Measurements from ENCODE around the gene UBA1. TPM values are rescaled to one million over a fixed set of nuclear protein-coding genes. Genes with fewer than 3 reads are reported as not detected.

The UBA1 gene
- total RNA-seq, 4 donors from 2014 or later = 145 to 182 (median 163) TPM

DNA sequence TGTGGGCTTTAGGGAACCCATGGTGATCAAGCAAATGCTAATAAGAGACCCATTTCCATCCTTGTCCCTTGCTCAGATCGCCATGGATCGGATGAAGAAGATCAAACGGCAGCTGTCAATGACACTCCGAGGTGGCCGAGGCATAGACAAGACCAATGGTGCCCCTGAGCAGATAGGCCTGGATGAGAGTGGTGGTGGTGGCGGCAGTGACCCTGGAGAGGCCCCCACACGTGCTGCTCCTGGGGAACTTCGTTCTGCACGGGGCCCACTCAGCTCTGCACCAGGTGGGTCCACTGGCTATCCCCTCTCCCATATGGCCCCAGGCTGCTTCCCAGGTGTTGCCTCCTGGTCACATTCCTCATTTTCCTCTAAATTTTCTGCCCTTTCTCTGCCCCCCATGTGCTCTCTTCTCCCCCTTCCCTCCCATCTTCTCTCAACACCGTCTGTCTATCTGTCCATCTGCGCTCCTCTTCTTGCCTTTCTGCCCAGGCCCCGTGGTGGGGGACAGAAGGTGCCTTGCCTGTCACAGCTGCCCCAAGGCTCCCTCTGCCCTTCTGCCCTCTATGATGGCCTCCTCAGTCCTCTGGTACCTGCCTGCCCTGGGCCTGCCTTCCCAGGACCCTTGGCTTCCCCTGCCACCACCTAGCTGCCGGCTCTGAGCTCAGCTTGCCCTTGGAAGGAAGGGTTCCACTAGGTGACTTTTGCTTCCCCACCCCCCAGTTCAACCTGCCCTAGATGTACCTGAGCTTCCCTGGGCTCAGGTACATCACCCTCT is 30.0 kb downstream of the UBA1 start:
- no peak overlapping the region for H3K27ac ChIP-seq
- no peak for DNase-seq
- TF ChIP-seq POLR2A (IDR thresholded peaks at IDR 0.05) = no peak
- TF ChIP-seq EP300 (IDR thresholded peaks at IDR 0.05; ENCODE audit: low read depth) = no peak
- TF ChIP-seq, protein P1, sequence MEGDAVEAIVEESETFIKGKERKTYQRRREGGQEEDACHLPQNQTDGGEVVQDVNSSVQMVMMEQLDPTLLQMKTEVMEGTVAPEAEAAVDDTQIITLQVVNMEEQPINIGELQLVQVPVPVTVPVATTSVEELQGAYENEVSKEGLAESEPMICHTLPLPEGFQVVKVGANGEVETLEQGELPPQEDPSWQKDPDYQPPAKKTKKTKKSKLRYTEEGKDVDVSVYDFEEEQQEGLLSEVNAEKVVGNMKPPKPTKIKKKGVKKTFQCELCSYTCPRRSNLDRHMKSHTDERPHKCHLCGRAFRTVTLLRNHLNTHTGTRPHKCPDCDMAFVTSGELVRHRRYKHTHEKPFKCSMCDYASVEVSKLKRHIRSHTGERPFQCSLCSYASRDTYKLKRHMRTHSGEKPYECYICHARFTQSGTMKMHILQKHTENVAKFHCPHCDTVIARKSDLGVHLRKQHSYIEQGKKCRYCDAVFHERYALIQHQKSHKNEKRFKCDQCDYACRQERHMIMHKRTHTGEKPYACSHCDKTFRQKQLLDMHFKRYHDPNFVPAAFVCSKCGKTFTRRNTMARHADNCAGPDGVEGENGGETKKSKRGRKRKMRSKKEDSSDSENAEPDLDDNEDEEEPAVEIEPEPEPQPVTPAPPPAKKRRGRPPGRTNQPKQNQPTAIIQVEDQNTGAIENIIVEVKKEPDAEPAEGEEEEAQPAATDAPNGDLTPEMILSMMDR (IDR thresholded peaks at IDR 0.05) = no peak
- TF ChIP-seq POLR2AphosphoS5 (IDR thresholded peaks at IDR 0.05) = no peak
- in situ Hi-C loops (cut with MboI; ENCODE audit: low pct_ligation_motif_present in 1 of 4, low pct_unique_long_range_greater_than_20kb in 1 of 4, low sequenced_read_pairs in 3 of 4) = loop anchor here in 1 of 4 donors (25.0 kb wide), 1 partner anchor 314 kb away; no protein-coding TSS in a partner anchor
- H3K27me3 ChIP-seq = no peaks in the 10 kb centered on the region
- 94% methylated on average over 13 of the region's 13 CpGs; no CpG with 5 or more reads in 1 of the 2 donors for WGBS, 2 donors (ENCODE audit: low coverage in 1 of 2)
- H3K9me3 ChIP-seq = no peaks in the 10 kb centered on the region
- intact Hi-C loops (cut with DNase I; ENCODE audit: low total_unique reads) = no loop called here
- peaks cover 0 to 14% (median 0%) of the 10 kb centered on the region in 4 donors for H3K36me3 ChIP-seq
- H3K4me3 ChIP-seq = no peak overlapping the region
- H3K4me1 ChIP-seq = peaks cover 0 to 20% (median 9%) of the 10 kb centered on the region in 4 donors

DNA sequence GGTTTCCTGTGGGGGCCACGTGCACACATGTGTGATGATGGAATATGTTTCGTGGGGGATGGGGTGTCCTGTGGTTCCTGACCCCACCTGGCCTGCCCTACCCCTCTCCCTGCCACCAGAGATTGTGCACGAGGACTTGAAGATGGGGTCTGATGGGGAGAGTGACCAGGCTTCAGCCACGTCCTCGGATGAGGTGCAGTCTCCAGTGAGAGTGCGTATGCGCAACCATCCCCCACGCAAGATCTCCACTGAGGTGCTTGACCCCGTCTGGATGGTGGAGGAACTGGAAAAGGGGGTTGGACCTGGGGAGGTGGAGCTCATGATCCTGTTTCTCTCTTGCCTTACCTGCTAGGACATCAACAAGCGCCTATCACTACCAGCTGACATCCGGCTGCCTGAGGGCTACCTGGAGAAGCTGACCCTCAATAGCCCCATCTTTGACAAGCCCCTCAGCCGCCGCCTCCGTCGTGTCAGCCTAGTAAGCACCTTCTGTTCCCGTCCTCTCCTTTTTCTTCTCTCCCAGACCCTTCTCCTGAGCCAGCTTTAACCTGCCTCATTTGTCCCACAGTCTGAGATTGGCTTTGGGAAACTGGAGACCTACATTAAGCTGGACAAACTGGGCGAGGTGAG is 30.8 kb downstream of the UBA1 start:
- in situ Hi-C loops (cut with MboI; ENCODE audit: low pct_ligation_motif_present in 1 of 4, low pct_unique_long_range_greater_than_20kb in 1 of 4, low sequenced_read_pairs in 3 of 4) (loop anchor here in 1 of 4 donors (25.0 kb wide), 1 partner anchor 313 kb away; no protein-coding TSS in a partner anchor), intact Hi-C loops (cut with DNase I; ENCODE audit: low total_unique reads) (no loop called here)
- TF ChIP-seq, protein P1 (IDR thresholded peaks at IDR 0.05) = no peak
- TF ChIP-seq POLR2A (IDR thresholded peaks at IDR 0.05) = no peak
- TF ChIP-seq POLR2AphosphoS5 (IDR thresholded peaks at IDR 0.05) = no peak
- no peak for TF ChIP-seq EP300 (IDR thresholded peaks at IDR 0.05; ENCODE audit: low read depth)
- Histone ChIP-seq H3K4me1 (peaks cover 0 to 16% (median 9%) of the 10 kb centered on the region in 4 donors), H3K9me3 (no peaks in the 10 kb centered on the region), H3K4me3 (no peak overlapping the region), H3K27ac (no peak overlapping the region), H3K27me3 (no peaks in the 10 kb centered on the region), H3K36me3 (peaks cover 0 to 14% (median 0%) of the 10 kb centered on the region in 4 donors)
- no peak for DNase-seq
- 93% methylated on average over 17 of the region's 17 CpGs; no CpG with 5 or more reads in 1 of the 2 donors for WGBS, 2 donors (ENCODE audit: low coverage in 1 of 2)

DNA sequence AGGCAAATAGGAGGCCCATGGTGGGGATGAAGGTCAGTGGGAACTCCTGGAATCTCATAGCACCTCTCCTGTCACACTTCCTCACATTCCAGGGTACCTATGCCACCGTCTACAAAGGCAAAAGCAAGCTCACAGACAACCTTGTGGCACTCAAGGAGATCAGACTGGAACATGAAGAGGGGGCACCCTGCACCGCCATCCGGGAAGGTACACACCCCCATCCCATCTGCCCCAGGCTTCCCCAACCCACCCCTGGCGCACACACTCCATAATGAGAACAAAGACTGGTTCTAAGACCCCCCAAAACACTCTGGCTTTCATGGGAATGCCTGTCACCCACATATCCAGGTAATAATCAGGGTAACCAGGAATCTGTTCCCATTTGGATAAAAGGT is 31.3 kb downstream of the UBA1 start:
- Histone ChIP-seq H3K27me3 (no peaks in the 10 kb centered on the region), H3K36me3 (peaks cover 0 to 14% (median 0%) of the 10 kb centered on the region in 4 donors), H3K9me3 (no peaks in the 10 kb centered on the region), H3K4me1 (peaks cover 0 to 11% (median 7%) of the 10 kb centered on the region in 4 donors), H3K4me3 (no peak overlapping the region), H3K27ac (no peak overlapping the region)
- intact Hi-C loops (cut with DNase I; ENCODE audit: low total_unique reads) (no loop called here), in situ Hi-C loops (cut with MboI; ENCODE audit: low pct_ligation_motif_present in 1 of 4, low pct_unique_long_range_greater_than_20kb in 1 of 4, low sequenced_read_pairs in 3 of 4) (loop anchor here in 1 of 4 donors (25.0 kb wide), 1 partner anchor 312 kb away; no protein-coding TSS in a partner anchor)
- no peak for DNase-seq
- TF ChIP-seq, protein P1 (IDR thresholded peaks at IDR 0.05) = no peak
- TF ChIP-seq POLR2A (IDR thresholded peaks at IDR 0.05) = no peak
- no peak for TF ChIP-seq EP300 (IDR thresholded peaks at IDR 0.05; ENCODE audit: low read depth)
- TF ChIP-seq POLR2AphosphoS5 (IDR thresholded peaks at IDR 0.05) = no peak
- 100% methylated on average over 4 of the region's 4 CpGs; no CpG with 5 or more reads in 1 of the 2 donors for WGBS, 2 donors (ENCODE audit: low coverage in 1 of 2)

DNA sequence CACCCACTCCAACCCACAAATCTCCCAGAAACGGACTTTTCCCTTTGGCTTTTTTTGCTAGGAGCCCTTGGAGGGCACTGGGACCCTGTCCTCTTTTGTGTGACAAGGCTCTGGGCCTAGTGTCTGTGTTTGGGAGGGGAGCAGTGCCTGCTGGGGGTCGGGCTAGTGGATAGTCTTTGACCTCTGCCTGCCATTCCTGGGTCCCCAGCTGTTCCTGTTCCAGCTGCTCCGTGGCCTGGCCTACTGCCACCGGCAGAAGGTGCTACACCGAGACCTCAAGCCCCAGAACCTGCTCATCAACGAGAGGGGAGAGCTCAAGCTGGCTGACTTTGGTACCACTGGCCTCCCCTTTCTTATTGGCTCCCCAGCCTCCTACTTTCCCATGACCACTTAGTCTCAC is 32.4 kb downstream of the UBA1 start:
- Histone ChIP-seq H3K36me3 (peaks cover 0 to 14% (median 0%) of the 10 kb centered on the region in 4 donors), H3K27me3 (no peaks in the 10 kb centered on the region), H3K4me3 (no peak overlapping the region), H3K9me3 (no peaks in the 10 kb centered on the region), H3K4me1 (peaks cover 0 to under 1% (median 0%) of the 10 kb centered on the region in 4 donors), H3K27ac (no peak overlapping the region)
- intact Hi-C loops (cut with DNase I; ENCODE audit: low total_unique reads) = no loop called here
- TF ChIP-seq POLR2A (IDR thresholded peaks at IDR 0.05) (no peak), POLR2AphosphoS5 (IDR thresholded peaks at IDR 0.05) (no peak), EP300 (IDR thresholded peaks at IDR 0.05; ENCODE audit: low read depth) (no peak)
- TF ChIP-seq, protein P1 (IDR thresholded peaks at IDR 0.05) = no peak
- WGBS, 2 donors (ENCODE audit: low coverage in 1 of 2) = 86% methylated on average over 6 of the region's 6 CpGs; no CpG with 5 or more reads in 1 of the 2 donors
- DNase-seq = no peak
- in situ Hi-C loops (cut with MboI; ENCODE audit: low pct_ligation_motif_present in 1 of 4, low pct_unique_long_range_greater_than_20kb in 1 of 4, low sequenced_read_pairs in 3 of 4) = no loop called here
